ENCODE measurements around the gene VCAM1.

VCAM1 gene

DNA sequence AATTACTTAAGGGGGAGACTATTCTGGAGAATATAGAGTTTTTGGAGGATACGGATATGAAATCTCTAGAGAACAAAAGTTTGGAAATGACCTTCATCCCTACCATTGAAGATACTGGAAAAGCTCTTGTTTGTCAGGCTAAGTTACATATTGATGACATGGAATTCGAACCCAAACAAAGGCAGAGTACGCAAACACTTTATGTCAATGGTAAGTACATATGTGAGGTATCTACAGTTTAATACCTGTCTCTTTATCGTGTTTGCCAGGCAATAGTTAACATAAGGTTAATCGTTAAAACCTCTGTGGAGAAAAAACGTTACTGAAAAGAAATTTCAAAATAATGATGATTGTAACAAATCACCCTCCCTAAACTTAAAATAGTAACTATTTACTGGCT lies 11.8 kb downstream of the VCAM1 start:
- no peak overlapping the region for H2AFZ ChIP-seq (ENCODE audit: low read depth, low read length, severe bottlenecking)
- TF ChIP-seq, protein P1, sequence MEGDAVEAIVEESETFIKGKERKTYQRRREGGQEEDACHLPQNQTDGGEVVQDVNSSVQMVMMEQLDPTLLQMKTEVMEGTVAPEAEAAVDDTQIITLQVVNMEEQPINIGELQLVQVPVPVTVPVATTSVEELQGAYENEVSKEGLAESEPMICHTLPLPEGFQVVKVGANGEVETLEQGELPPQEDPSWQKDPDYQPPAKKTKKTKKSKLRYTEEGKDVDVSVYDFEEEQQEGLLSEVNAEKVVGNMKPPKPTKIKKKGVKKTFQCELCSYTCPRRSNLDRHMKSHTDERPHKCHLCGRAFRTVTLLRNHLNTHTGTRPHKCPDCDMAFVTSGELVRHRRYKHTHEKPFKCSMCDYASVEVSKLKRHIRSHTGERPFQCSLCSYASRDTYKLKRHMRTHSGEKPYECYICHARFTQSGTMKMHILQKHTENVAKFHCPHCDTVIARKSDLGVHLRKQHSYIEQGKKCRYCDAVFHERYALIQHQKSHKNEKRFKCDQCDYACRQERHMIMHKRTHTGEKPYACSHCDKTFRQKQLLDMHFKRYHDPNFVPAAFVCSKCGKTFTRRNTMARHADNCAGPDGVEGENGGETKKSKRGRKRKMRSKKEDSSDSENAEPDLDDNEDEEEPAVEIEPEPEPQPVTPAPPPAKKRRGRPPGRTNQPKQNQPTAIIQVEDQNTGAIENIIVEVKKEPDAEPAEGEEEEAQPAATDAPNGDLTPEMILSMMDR (IDR thresholded peaks at IDR 0.05; ENCODE audit: insufficient read depth, low read length, poor library complexity, severe bottlenecking): no peak
- TF ChIP-seq EZH2phosphoT487 (conservative IDR thresholded peaks at IDR 0.05; ENCODE audit: low read length): no peak

DNA sequence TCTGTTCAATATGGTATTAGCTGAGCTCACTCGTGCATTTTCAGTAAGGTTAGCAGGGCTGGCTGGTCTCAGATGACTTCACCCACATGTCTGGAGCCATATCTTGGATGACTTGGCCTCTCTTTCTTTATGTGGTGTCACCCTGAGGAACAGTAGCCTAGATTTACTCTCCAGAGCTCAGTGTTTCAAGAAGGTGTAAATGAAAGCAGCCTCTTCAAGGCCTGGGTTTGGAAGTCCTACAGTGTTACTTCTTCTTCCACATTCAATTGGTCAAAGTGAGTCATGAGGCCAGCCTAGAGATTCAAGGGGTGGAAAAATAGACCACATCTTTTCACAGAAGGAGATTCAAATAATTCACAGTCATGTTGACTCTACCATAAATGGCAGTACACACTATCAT lies 12.2 kb downstream of the VCAM1 start:
- no peak overlapping the region for H3K9ac ChIP-seq (ENCODE audit: low read length)
- no peaks in the 10 kb centered on the region for H4K20me1 ChIP-seq (ENCODE audit: low read depth, low read length)
- no peaks in the 10 kb centered on the region for H3F3A ChIP-seq (ENCODE audit: insufficient read depth)
- H3K4me3 ChIP-seq (ENCODE audit: insufficient read depth, low read length, poor library complexity, severe bottlenecking): no peak overlapping the region
- no peak for TF ChIP-seq EZH2phosphoT487 (conservative IDR thresholded peaks at IDR 0.05; ENCODE audit: low read length)
- TF ChIP-seq, protein P1 (IDR thresholded peaks at IDR 0.05; ENCODE audit: insufficient read depth, low read length, poor library complexity, severe bottlenecking): no peak
- no peak overlapping the region for H3K4me2 ChIP-seq (ENCODE audit: low read depth, low read length, poor library complexity, severe bottlenecking)
- no peaks in the 10 kb centered on the region for H3K36me3 ChIP-seq (ENCODE audit: low read length)
- H3K9me2 ChIP-seq (replicated peaks; ENCODE audit: insufficient read depth, low read length): no peaks in the 10 kb centered on the region
- H3K27ac ChIP-seq (ENCODE audit: low read depth, low read length): no peak overlapping the region
- no peaks in the 10 kb centered on the region for H3K79me2 ChIP-seq (ENCODE audit: insufficient read depth, low read length)
- H3K27me3 ChIP-seq (ENCODE audit: low read length): no peaks in the 10 kb centered on the region
- H3K9me3 ChIP-seq (ENCODE audit: insufficient read depth, low read length): no peaks in the 10 kb centered on the region
- H2AFZ ChIP-seq (ENCODE audit: low read depth, low read length, severe bottlenecking): no peak overlapping the region

More for the DNA sequence above, 11.8 kb downstream of the VCAM1 start:
- Histone ChIP-seq H3K4me2 (ENCODE audit: low read depth, low read length, poor library complexity, severe bottlenecking) (no peak overlapping the region), H3K9me3 (ENCODE audit: insufficient read depth, low read length) (no peaks in the 10 kb centered on the region), H3K4me3 (ENCODE audit: insufficient read depth, low read length, poor library complexity, severe bottlenecking) (no peak overlapping the region), H3K36me3 (ENCODE audit: low read length) (no peaks in the 10 kb centered on the region), H3K27me3 (ENCODE audit: low read length) (no peaks in the 10 kb centered on the region), H3F3A (ENCODE audit: insufficient read depth) (no peaks in the 10 kb centered on the region), H3K9ac (ENCODE audit: low read length) (no peak overlapping the region), H3K79me2 (ENCODE audit: insufficient read depth, low read length) (no peaks in the 10 kb centered on the region), H3K27ac (ENCODE audit: low read depth, low read length) (no peak overlapping the region), H4K20me1 (ENCODE audit: low read depth, low read length) (no peaks in the 10 kb centered on the region), H3K9me2 (replicated peaks; ENCODE audit: insufficient read depth, low read length) (no peaks in the 10 kb centered on the region)

- no peak for TF ChIP-seq EZH2phosphoT487 (conservative IDR thresholded peaks at IDR 0.05; ENCODE audit: low read length)
- H4K20me1 ChIP-seq (ENCODE audit: low read depth, low read length): no peaks in the 10 kb centered on the region
- H3K36me3 ChIP-seq (ENCODE audit: low read length): no peaks in the 10 kb centered on the region
- H3K9me2 ChIP-seq (replicated peaks; ENCODE audit: insufficient read depth, low read length): no peaks in the 10 kb centered on the region
- H3K9me3 ChIP-seq (ENCODE audit: insufficient read depth, low read length): no peaks in the 10 kb centered on the region
- H2AFZ ChIP-seq (ENCODE audit: low read depth, low read length, severe bottlenecking): no peak overlapping the region
- H3F3A ChIP-seq (ENCODE audit: insufficient read depth): no peaks in the 10 kb centered on the region
- no peak overlapping the region for H3K9ac ChIP-seq (ENCODE audit: low read length)
- no peak overlapping the region for H3K27ac ChIP-seq (ENCODE audit: low read depth, low read length)
- no peaks in the 10 kb centered on the region for H3K79me2 ChIP-seq (ENCODE audit: insufficient read depth, low read length)
- no peak overlapping the region for H3K4me2 ChIP-seq (ENCODE audit: low read depth, low read length, poor library complexity, severe bottlenecking)
- no peaks in the 10 kb centered on the region for H3K27me3 ChIP-seq (ENCODE audit: low read length)
- no peak overlapping the region for H3K4me3 ChIP-seq (ENCODE audit: insufficient read depth, low read length, poor library complexity, severe bottlenecking)
Observed at GRCh38 chr1:100734676-100735075, 15.1 kb downstream of the VCAM1 start.

DNA sequence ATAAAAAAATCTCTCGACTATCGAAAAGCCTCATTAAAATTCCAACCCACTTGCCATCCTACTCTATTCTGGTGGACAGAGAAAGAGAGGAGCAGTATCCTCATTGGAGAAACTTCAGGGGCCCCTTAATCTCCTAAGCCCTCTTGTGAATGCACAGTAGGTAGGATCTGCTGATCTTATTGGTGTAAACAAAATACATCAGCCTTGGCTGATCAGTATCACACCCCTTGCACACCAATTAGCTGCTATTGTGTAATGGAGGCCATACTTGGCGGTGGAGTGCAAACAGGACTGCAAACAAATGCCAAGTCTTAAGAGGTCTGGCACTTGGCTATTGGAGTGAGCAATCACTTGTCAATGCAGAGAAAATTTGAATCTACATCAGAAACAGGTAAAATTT lies 15.7 kb downstream of the VCAM1 start:
- H3K9me2 ChIP-seq (replicated peaks; ENCODE audit: insufficient read depth, low read length): no peaks in the 10 kb centered on the region
- no peak overlapping the region for H3K4me3 ChIP-seq (ENCODE audit: insufficient read depth, low read length, poor library complexity, severe bottlenecking)
- H4K20me1 ChIP-seq (ENCODE audit: low read depth, low read length): no peaks in the 10 kb centered on the region
- TF ChIP-seq, protein P1 (IDR thresholded peaks at IDR 0.05; ENCODE audit: insufficient read depth, low read length, poor library complexity, severe bottlenecking): no peak
- no peak for TF ChIP-seq EZH2phosphoT487 (conservative IDR thresholded peaks at IDR 0.05; ENCODE audit: low read length)
- H3K36me3 ChIP-seq (ENCODE audit: low read length): no peaks in the 10 kb centered on the region
- no peak overlapping the region for H3K27ac ChIP-seq (ENCODE audit: low read depth, low read length)
- H3K4me2 ChIP-seq (ENCODE audit: low read depth, low read length, poor library complexity, severe bottlenecking): no peak overlapping the region
- H3K9ac ChIP-seq (ENCODE audit: low read length): no peak overlapping the region
- H3K9me3 ChIP-seq (ENCODE audit: insufficient read depth, low read length): no peaks in the 10 kb centered on the region
- H3F3A ChIP-seq (ENCODE audit: insufficient read depth): no peaks in the 10 kb centered on the region
- no peaks in the 10 kb centered on the region for H3K79me2 ChIP-seq (ENCODE audit: insufficient read depth, low read length)
- no peak overlapping the region for H2AFZ ChIP-seq (ENCODE audit: low read depth, low read length, severe bottlenecking)
- H3K27me3 ChIP-seq (ENCODE audit: low read length): no peaks in the 10 kb centered on the region

Measured in SU-DHL-6 (cell line).